Colonic mucosa (tissue), 4 donors: ENCODE results near the gene CAPN9. TPM values are rescaled to one million over a fixed set of nuclear protein-coding genes. Genes with fewer than 3 reads are reported as not detected.

ENCODE experiments used
- DNase-seq: peaks from one replicate; pipeline ENCODE4 v3.0.0-alpha.2; 2020
- H3K27ac ChIP-seq: fragments of 200-600 bp; one replicate; pipeline ENCODE4 v1.8.0; 2021
- H3K27me3 ChIP-seq: fragments of 200-600 bp; one replicate; pipeline ENCODE4 v1.8.0; 2021
- H3K36me3 ChIP-seq: fragments of 200-600 bp; one replicate; pipeline ENCODE4 v1.8.0; 2021
- H3K4me1 ChIP-seq: fragments of 200-600 bp; one replicate; pipeline ENCODE4 v1.8.0; 2021; ENCODE audit warnings: mild to moderate bottlenecking
- H3K4me3 ChIP-seq: fragments of 200-600 bp; one replicate; pipeline ENCODE4 v1.8.0; 2021
- H3K9ac ChIP-seq, 2 donors: one replicate each; pipeline ENCODE4 v1.7.0; 2013; ENCODE audit warnings: control low read depth in 2 of 2, low read depth in 2 of 2, low read length in 2 of 2
- H3K9me3 ChIP-seq: fragments of 200-600 bp; one replicate; pipeline ENCODE4 v1.8.0; 2021
- intact Hi-C: fragments of 100-400 bp; cut with DNase I; formaldehyde crosslinking; loops from one replicate; pipeline ENCODE4 v1.14.1; 2022
- total RNA-seq, 2 donors: library from RNA; stranded (reverse); fragmentation: NEBNext Ultra II Directional in 1 of 2; extraction: Animal tissue kit (Norgen Biotek cat#: 25700) in 1 of 2; gene quantifications; one replicate each; pipeline ENCODE4 v1.2.1, GENCODE V29; 2021
- TF ChIP-seq, protein P1 (sequence below): fragments of 200-600 bp; IDR thresholded peaks from one replicate; pipeline ENCODE4 v1.8.0; 2022; ENCODE audit warnings: antibody characterized with exemption, mild to moderate bottlenecking
- donor health status: healthy.
- donor health status: DM: no; HTN: no; CAD: no.
- donor health status: DM: no; HTN: no; CAD: no.

CAPN9 gene
- total RNA-seq, 2 donors from 2014 or later: 14.3 to 36.3 TPM

DNA sequence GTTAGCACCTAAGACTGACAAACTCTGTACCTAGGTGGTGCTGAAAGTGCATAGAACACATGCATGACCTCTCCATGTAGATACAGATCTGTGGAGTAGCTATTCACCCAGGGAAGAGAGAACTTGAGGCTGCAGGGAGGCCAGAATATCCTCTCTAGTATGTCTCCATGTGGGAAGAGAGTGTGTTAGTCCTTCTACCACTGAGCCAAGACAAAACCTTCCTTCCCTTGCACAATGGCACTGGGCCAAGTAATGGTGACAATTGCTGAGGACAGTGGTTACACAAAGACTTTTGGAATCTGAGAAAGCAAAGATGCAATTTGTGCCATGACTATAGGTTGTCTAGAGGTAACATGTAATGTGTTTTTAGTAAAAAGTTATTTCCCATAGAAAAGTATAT lies 68.8 kb downstream of the CAPN9 start:
- no peak for DNase-seq
- H3K9ac ChIP-seq: no peak overlapping the region
- H3K36me3 ChIP-seq: no peaks in the 10 kb centered on the region
- no peak overlapping the region for H3K27ac ChIP-seq
- H3K4me3 ChIP-seq: no peak overlapping the region
- H3K4me1 ChIP-seq: no peaks in the 10 kb centered on the region
- H3K9me3 ChIP-seq: no peaks in the 10 kb centered on the region
- TF ChIP-seq, protein P1, sequence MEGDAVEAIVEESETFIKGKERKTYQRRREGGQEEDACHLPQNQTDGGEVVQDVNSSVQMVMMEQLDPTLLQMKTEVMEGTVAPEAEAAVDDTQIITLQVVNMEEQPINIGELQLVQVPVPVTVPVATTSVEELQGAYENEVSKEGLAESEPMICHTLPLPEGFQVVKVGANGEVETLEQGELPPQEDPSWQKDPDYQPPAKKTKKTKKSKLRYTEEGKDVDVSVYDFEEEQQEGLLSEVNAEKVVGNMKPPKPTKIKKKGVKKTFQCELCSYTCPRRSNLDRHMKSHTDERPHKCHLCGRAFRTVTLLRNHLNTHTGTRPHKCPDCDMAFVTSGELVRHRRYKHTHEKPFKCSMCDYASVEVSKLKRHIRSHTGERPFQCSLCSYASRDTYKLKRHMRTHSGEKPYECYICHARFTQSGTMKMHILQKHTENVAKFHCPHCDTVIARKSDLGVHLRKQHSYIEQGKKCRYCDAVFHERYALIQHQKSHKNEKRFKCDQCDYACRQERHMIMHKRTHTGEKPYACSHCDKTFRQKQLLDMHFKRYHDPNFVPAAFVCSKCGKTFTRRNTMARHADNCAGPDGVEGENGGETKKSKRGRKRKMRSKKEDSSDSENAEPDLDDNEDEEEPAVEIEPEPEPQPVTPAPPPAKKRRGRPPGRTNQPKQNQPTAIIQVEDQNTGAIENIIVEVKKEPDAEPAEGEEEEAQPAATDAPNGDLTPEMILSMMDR: no peak
- no peaks in the 10 kb centered on the region for H3K27me3 ChIP-seq
- intact Hi-C loops: no loop called here

DNA sequence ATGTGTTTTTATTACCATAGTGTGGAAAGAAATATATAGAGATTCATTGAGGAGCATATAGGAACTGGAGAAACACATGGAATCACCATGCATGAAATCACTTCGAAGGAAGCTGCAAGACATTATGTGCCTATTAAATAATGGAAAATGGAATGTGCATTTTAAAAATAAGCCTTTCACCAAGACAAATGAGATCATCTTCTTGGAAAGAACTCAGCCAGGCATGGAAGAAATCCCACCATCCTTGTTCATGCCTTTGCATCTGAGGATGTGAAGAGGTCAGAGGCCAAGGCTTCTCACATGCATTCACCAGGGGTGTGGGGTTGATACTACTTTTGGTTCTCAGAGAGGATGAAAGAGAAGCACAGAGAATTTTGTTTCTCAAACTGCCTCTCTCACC lies 71.2 kb downstream of the CAPN9 start:
- intact Hi-C loops: no loop called here
- Histone ChIP-seq H3K9me3 (no peaks in the 10 kb centered on the region), H3K36me3 (no peaks in the 10 kb centered on the region), H3K9ac (no peak overlapping the region), H3K27me3 (no peaks in the 10 kb centered on the region), H3K4me1 (no peaks in the 10 kb centered on the region), H3K4me3 (no peak overlapping the region), H3K27ac (no peak overlapping the region)
- TF ChIP-seq, protein P1: no peak
- DNase-seq: no peak

DNA sequence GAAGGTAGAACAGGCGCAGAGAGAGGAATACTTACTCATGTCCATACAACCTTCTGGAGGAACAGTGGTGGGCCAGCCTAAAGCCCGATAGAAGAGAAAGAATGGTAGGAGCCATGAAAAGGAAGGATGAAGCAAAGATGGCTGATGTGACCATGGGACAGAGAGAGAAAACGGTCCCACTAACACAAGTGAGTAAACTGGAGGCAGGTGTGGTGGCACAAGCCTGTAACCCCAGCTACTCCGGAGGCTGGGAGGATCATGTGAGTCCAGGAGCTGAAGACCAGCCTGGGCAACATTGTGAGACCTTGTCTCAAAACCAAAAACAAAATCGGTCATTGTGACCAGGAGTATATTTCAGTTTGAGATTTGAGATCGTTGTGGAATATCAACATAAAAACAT lies 71.7 kb downstream of the CAPN9 start:
- TF ChIP-seq, protein P1: no peak
- Histone ChIP-seq H3K4me3 (no peak overlapping the region), H3K27me3 (no peaks in the 10 kb centered on the region), H3K36me3 (no peaks in the 10 kb centered on the region), H3K4me1 (no peaks in the 10 kb centered on the region), H3K27ac (no peak overlapping the region), H3K9ac (no peak overlapping the region), H3K9me3 (no peaks in the 10 kb centered on the region)
- no peak for DNase-seq
- intact Hi-C loops: no loop called here

DNA sequence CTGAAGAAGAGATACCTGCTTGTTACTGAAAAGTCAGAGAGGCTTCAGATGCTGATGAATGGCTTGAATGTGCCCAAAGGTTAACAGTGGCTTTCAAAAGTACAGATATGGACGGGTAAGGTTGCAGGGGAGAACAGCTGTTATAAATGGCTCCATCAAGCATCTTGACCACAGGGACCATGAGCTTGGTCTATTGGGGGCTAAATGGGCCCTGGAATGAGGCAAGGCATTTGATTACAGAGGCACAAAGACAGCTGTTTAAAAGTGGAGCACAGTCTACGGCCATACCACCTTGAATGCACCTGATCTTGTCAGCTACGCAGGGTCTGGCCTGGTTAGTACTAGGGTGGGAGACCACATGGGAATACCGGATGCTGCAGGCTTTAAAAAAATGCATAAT lies 72.8 kb downstream of the CAPN9 start:
- H3K36me3 ChIP-seq: no peaks in the 10 kb centered on the region
- DNase-seq: no peak
- H3K4me1 ChIP-seq: no peaks in the 10 kb centered on the region
- no peaks in the 10 kb centered on the region for H3K9me3 ChIP-seq
- no peak overlapping the region for H3K4me3 ChIP-seq
- no peak overlapping the region for H3K27ac ChIP-seq
- TF ChIP-seq, protein P1: no peak
- no peak overlapping the region for H3K9ac ChIP-seq
- intact Hi-C loops: no loop called here
- no peaks in the 10 kb centered on the region for H3K27me3 ChIP-seq

DNA sequence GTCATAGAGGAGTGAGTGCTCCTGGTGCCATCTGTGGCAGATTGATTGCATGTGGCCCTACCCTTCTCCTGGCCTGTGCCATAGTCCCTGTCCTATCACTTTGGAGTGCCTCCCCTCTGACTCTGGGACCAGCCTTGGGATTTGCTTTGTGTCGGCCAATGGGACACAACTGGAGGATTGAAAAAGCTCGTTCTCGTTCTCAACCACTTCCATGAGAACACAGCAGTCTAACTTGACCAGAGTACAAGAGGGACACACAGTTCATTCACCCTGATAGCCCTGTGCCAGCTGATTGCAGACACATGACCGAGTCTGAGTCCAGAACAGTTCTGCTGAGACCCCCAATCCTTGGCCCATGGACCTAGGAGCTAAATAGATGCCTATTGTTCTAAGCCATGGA lies 73.4 kb downstream of the CAPN9 start:
- Histone ChIP-seq H3K36me3 (no peaks in the 10 kb centered on the region), H3K27me3 (no peaks in the 10 kb centered on the region), H3K27ac (no peak overlapping the region), H3K9me3 (no peaks in the 10 kb centered on the region), H3K4me3 (no peak overlapping the region), H3K4me1 (no peaks in the 10 kb centered on the region), H3K9ac (no peak overlapping the region)
- DNase-seq: no peak
- intact Hi-C loops: no loop called here
- TF ChIP-seq, protein P1: no peak

DNA sequence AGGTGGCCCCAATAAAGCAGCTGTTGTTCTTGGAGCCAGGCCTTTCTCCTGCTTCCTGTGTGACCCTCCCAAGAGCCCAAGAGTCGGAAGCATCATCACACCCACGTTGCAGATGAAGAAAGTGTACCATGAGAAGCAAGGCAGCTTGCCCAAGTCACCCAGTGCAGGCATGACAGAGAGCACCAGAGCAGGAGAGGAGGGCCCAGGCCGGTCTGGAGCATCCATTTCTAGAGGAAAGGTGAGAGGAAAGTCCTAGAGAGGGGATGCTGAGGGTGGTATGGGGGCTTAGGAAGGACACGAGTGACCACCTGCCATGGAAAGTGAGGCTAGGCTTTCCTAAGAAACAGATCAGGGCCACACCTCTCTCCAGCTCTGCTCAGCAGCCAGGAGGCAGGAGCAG lies 74.2 kb downstream of the CAPN9 start:
- H3K9me3 ChIP-seq: no peaks in the 10 kb centered on the region
- H3K9ac ChIP-seq: no peak overlapping the region
- H3K36me3 ChIP-seq: no peaks in the 10 kb centered on the region
- TF ChIP-seq, protein P1: no peak
- intact Hi-C loops: no loop called here
- H3K27me3 ChIP-seq: no peaks in the 10 kb centered on the region
- no peak overlapping the region for H3K4me3 ChIP-seq
- no peaks in the 10 kb centered on the region for H3K4me1 ChIP-seq
- H3K27ac ChIP-seq: no peak overlapping the region
- DNase-seq: no peak
